Activated CD4-positive, alpha-beta T cell treated with anti-CD3 and anti-CD28 coated beads for 36 hours (primary cell): ENCODE data around the gene TMEM176A. TPM values are rescaled to one million over a fixed set of nuclear protein-coding genes. Genes with fewer than 3 reads are reported as not detected.

ENCODE experiments used
- ATAC-seq: fragments of 200-7000 bp; cut with Tn5 transposase; one replicate; pipeline ENCODE4 v1.10.0; 2021; ENCODE audit warnings: mild to moderate bottlenecking, moderate library complexity
- CTCF ChIA-PET: fragments of 350-600 bp; sonication (Branson Sonifier 250); formaldehyde crosslinking; loops from one replicate; lab custom pipeline; 2021; ENCODE audit warnings: antibody characterized with exemption; lab: Charles Lee
- POLR2A ChIA-PET: fragments of 350-600 bp; sonication (Branson Sonifier 250); formaldehyde crosslinking; loops from one replicate; lab custom pipeline; 2021; ENCODE audit warnings: antibody characterized with exemption, inconsistent platforms; lab: Charles Lee
- DNase-seq: peaks from one replicate; pipeline ENCODE4 v3.0.0-alpha.2; 2020
- H3K27ac Mint-ChIP-seq: one replicate; pipeline ENCODE4 v1.8.0; 2021; ENCODE audit warnings: mixed read lengths
- H3K27me3 Mint-ChIP-seq: one replicate; pipeline ENCODE4 v1.8.0; 2021; ENCODE audit warnings: mixed read lengths
- H3K36me3 Mint-ChIP-seq: one replicate; pipeline ENCODE4 v1.8.0; 2021; ENCODE audit warnings: low read depth, mixed read lengths
- H3K4me1 Mint-ChIP-seq: one replicate; pipeline ENCODE4 v1.8.0; 2021; ENCODE audit warnings: mixed read lengths
- H3K4me3 Mint-ChIP-seq: one replicate; pipeline ENCODE4 v1.8.0; 2021; ENCODE audit warnings: mild to moderate bottlenecking, moderate library complexity, mixed read lengths
- H3K9me3 Mint-ChIP-seq: one replicate; pipeline ENCODE4 v1.8.0; 2021; ENCODE audit warnings: low read depth, mixed read lengths
- intact Hi-C, 2 experiments: fragments of 100-400 bp; cut with DNase I in 1 of 2; cut with micrococcal nuclease in 1 of 2; formaldehyde crosslinking; loops; one replicate each; pipeline versions ENCODE4 v1.14.2 to v1.15.1; 2022 to 2024; cut with DNase I, micrococcal nuclease
- total RNA-seq, 2 experiments: library from RNA; stranded (reverse); gene quantifications; one replicate each; pipeline ENCODE4 v1.2.3, GENCODE V29; 2021

Gene TMEM176A
- total RNA-seq, 2 experiments from 2014 or later = not detected

DNA sequence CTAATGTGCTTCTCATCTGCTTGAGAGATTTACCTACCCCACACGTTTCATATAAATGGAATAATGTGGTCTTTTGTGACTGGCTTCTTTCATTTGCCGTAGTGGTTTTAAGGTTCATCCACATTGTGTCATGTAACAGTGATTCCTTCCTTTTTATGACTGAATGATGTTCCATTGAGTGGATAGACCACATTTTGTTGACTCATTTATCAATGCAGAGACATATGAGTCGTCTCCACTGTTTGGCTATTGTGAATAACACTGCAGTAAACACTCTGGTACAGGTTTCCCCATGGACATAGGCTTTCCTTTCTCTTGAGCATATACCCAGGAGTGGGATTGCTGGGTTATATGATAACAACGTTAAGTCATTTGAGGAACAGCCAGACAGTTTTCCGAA lies 49.7 kb downstream of the TMEM176A start:
- Mint-ChIP-seq H3K27ac (no peak overlapping the region), H3K27me3 (peaks cover 19% of the 10 kb centered on the region), H3K4me3 (no peak overlapping the region), H3K4me1 (peaks cover 2% of the 10 kb centered on the region), H3K9me3 (no peaks in the 10 kb centered on the region), H3K36me3 (no peaks in the 10 kb centered on the region)
- DNase-seq = no peak
- CTCF ChIA-PET = no interaction called here
- intact Hi-C loops = no loop called here
- ATAC-seq = peak; percentile 30
- POLR2A ChIA-PET = no interaction called here

DNA sequence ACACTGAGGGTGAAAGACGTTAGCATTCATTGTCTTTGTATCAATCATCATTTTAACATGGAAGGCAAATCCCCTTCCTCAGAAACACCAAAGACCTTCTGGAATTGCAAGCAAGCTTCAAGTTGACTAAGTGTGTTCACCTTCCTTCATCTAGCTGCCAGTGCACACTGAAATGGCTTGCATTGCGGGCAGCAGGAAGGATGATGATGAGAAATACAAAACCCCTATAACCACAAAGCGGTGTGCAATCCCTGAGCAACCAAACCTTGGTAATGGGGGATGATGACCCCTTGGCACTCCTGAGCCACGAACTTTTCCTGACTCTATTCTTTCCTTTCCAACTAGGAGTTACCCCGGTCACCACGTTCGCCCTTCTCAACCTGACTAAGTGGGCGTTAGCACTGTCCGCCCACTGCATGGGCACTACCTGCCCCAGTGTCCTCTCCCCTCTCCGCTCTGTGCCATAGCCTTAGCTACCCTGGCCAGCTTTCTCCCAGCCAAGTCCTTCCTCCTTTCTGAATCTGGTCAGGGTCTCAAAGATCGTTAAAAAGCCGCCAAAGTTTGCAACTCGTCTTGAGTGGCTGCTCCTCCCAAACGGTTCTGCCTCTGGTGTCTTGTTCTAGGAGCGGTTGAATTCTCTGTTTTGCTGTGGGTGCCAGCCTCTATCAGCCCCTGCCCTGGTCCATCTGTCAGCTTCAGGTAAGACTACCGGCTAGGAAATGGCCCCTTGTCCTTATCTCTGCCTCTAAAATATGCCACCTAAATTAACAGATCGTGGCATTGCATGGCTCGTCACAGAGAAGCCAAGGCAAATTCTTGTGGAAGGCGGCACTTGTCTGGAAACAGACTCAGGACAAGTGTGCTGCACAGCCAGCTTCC lies 51.2 kb downstream of the TMEM176A start:
- intact Hi-C loops = no loop called here
- no peak for ATAC-seq
- H3K9me3 Mint-ChIP-seq = no peaks in the 10 kb centered on the region
- POLR2A ChIA-PET = no interaction called here
- CTCF ChIA-PET = no interaction called here
- H3K4me1 Mint-ChIP-seq = peaks cover 2% of the 10 kb centered on the region
- no peak overlapping the region for H3K4me3 Mint-ChIP-seq
- no peak overlapping the region for H3K27ac Mint-ChIP-seq
- no peaks in the 10 kb centered on the region for H3K36me3 Mint-ChIP-seq
- H3K27me3 Mint-ChIP-seq = peaks cover 19% of the 10 kb centered on the region
- no peak for DNase-seq

DNA sequence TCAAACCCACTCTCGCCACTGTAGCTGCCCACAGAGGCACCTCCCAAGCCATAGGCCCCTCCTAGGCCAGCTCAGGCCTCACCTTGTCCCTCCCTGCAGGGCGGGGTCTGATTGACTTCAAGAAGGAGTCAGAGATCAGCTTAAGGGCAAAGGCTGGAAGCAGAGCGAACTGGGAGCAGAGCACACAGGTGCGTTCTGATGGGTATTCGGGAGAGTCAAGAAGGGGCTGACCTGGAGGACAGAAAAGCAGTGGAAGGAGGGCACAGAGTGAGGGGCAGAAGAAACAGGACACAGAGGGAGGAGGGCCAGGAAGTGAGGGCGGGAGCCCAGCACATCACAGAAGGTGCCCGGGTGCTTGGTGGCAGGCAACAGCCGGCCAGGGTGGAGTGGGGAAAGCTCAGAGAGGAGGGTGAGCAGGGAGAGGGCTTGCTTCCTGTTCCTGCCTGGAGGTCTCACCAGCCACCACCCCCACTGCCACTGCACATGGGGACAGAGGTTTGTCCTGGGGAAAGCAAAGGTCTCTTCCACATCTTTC lies 51.9 kb downstream of the TMEM176A start, which contains the start of gene AOC1:
AOC1 (plus strand) TSS at position 147 of the 535 bp plus-strand sequence. CDS start 3,954 bp downstream, outside the sequence.
- DNase-seq (no peak), ATAC-seq (no peak)
- POLR2A ChIA-PET = no interaction called here
- Mint-ChIP-seq H3K4me1 (peaks cover 2% of the 10 kb centered on the region), H3K36me3 (no peaks in the 10 kb centered on the region), H3K27ac (no peak within 1 kb of the TSS), H3K4me3 (no peak within 1 kb of the TSS), H3K9me3 (no peaks in the 10 kb centered on the region), H3K27me3 (peaks cover 19% of the 10 kb centered on the region)
- intact Hi-C loops = no loop called here
- CTCF ChIA-PET = no interaction called here

DNA sequence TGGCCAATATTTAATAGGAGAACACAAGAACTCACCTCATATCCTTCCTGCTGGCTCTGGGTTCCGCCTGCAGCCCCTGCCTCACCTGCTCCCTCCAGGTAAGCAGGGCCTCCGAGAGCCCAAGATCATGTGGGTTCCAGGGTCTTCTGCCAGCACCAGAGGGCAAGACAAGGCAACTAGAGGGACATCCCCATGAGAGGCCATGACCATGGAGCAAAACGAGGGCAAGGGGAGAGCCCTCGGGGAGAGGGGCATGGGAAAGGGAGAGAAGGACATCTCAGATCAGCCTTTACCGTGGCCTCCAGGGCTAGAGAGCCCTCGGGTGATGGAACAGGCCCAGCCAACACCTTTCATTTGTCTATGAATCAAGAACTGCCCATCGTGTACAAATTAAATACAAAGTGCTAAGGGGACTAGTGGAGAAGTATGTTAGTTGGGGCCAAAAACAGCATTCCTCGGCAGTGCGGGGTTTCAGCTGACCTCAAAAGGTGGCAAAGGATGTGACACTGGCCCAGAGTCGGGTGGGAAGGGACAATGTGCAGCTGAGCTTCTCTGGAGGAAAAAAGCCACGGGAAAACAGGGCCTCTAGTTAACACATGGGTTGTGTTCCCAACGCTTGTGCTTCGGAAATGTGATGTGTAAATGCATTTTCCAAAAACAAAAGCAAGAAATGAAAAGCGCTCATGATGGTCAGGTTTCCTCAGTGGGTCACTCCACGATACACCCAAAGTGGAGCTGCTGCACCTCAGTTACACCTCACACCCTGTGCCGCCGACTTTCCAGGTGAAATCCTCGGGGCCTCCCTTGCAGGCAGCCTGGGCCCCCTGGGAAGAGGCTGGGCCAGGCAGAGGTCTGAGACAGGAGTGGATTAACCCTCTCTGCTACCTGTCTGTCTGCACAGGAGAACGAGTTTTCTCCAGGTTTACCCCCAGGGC lies 53.8 kb downstream of the TMEM176A start:
- DNase-seq (no peak), ATAC-seq (no peak)
- H3K4me1 Mint-ChIP-seq = peaks cover 2% of the 10 kb centered on the region
- H3K36me3 Mint-ChIP-seq = no peaks in the 10 kb centered on the region
- H3K4me3 Mint-ChIP-seq = no peak overlapping the region
- POLR2A ChIA-PET = no interaction called here
- H3K27me3 Mint-ChIP-seq = peaks cover 19% of the 10 kb centered on the region
- CTCF ChIA-PET = interaction anchor here (1.0 kb wide), 1 partner anchor 11 kb away, joined by 3 read pairs; no protein-coding TSS in a partner anchor
- no peak overlapping the region for H3K27ac Mint-ChIP-seq
- intact Hi-C loops = no loop called here
- H3K9me3 Mint-ChIP-seq = no peaks in the 10 kb centered on the region

Other genes with a start within 250 kb of the TMEM176A start
- gene GIMAP4, start 233.4 kb upstream of the TMEM176A start, total RNA-seq = 100 to 1,000 TPM; 109 to 135 TPM
- gene GIMAP6, start 168.4 kb upstream of the TMEM176A start, total RNA-seq = 10 to 100 TPM; 21.6 to 25.4 TPM
- gene GIMAP2, start 115.1 kb upstream of the TMEM176A start, total RNA-seq = 10 to 100 TPM; 30.0 to 40.1 TPM
- gene GIMAP1, start 84.2 kb upstream of the TMEM176A start, total RNA-seq = 1 to 10 TPM; 3.5 to 5.5 TPM
- gene GIMAP5, start 63.4 kb upstream of the TMEM176A start, total RNA-seq = 10 to 100 TPM; 47.6 to 53.3 TPM
- gene TMEM176B, start 405 bp upstream of the TMEM176A start, total RNA-seq = not detected
- gene AOC1, start 51.7 kb downstream of the TMEM176A start, total RNA-seq = not detected
- gene KCNH2, start 177.6 kb downstream of the TMEM176A start, total RNA-seq = under 1 TPM; 0.48 to 0.54 TPM
- gene NOS3, start 190.2 kb downstream of the TMEM176A start, total RNA-seq = 10 to 100 TPM in 1 of 2 experiments, 1 to 10 TPM in 1; 9.3 to 11.1 TPM
- gene ATG9B, start 223.7 kb downstream of the TMEM176A start, total RNA-seq = 10 to 100 TPM in 1 of 2 experiments, 1 to 10 TPM in 1; 6.9 to 10.0 TPM
- gene ABCB8, start 227.7 kb downstream of the TMEM176A start, total RNA-seq = 10 to 100 TPM; 41.9 to 44.5 TPM
- 1 to 10 TPM; 5.5 to 6.7 TPM for gene ASIC3, start 247.8 kb downstream of the TMEM176A start, total RNA-seq